Kidney (tissue), 14 donors: ENCODE data around the gene MACROD2. TPM values are rescaled to one million over a fixed set of nuclear protein-coding genes. Genes with fewer than 3 reads are reported as not detected.

ENCODE experiments used
- DNase-seq, 5 donors: peaks; one replicate each; pipeline ENCODE4 v3.0.0-alpha.2; 2013 to 2020
- FAIRE-seq: peaks from 2 replicates; lab custom pipeline; 2012; peaks lifted over from hg19 to GRCh38; lab: Jason Lieb, UNC
- H3K27ac ChIP-seq, 2 donors: one replicate each; pipeline ENCODE4 v1.7.0; 2013; ENCODE audit warnings: low read depth in 2 of 2, low read length in 2 of 2, inconsistent platforms in 1 of 2
- H3K27me3 ChIP-seq: one replicate; pipeline ENCODE4 v1.7.1; 2013; ENCODE audit warnings: low read length, inconsistent platforms; ENCODE audit not compliant: control insufficient read depth, insufficient read depth
- H3K36me3 ChIP-seq, 3 donors: one replicate each; pipeline versions ENCODE4 v1.7.0 to v1.7.1; 2013; ENCODE audit warnings: low read length in 3 of 3, control low read depth in 1 of 3, inconsistent platforms in 1 of 3; ENCODE audit not compliant: insufficient read depth in 3 of 3, control insufficient read depth in 2 of 3
- H3K4me1 ChIP-seq, 3 donors: one replicate each; pipeline versions ENCODE4 v1.7.0 to v1.7.1; 2013; ENCODE audit warnings: low read length in 3 of 3, inconsistent platforms in 1 of 3, low read depth in 1 of 3; ENCODE audit not compliant: control insufficient read depth in 2 of 3, insufficient read depth in 2 of 3
- H3K4me3 ChIP-seq, 3 donors: one replicate each; pipeline versions ENCODE4 v1.7.0 to v1.8.1; 2013; ENCODE audit warnings: low read length in 3 of 3, control low read depth in 1 of 3, inconsistent platforms in 1 of 3
- H3K9ac ChIP-seq, 3 donors: one replicate each; pipeline versions ENCODE4 v1.7.0 to v1.7.1; 2013; ENCODE audit warnings: low read length in 3 of 3, control low read depth in 1 of 3, inconsistent platforms in 1 of 3
- H3K9me3 ChIP-seq, 3 donors: one replicate each; pipeline versions ENCODE4 v1.7.0 to v1.7.1; 2013; ENCODE audit warnings: low read length in 3 of 3, control low read depth in 1 of 3, inconsistent platforms in 1 of 3; ENCODE audit not compliant: control insufficient read depth in 2 of 3, insufficient read depth in 1 of 3
- CTCF ChIP-seq: IDR thresholded peaks from 3 replicates; pipeline ENCODE4 v1.5.1; 2012; ENCODE audit warnings: mild to moderate bottlenecking, moderate library complexity, borderline replicate concordance; ENCODE audit not compliant: insufficient read depth; ENCODE audit errors: extremely low read depth
- intact Hi-C: fragments of 100-400 bp; cut with DNase I; formaldehyde crosslinking; loops from one replicate; pipeline ENCODE4 v1.11.1; 2022
- polyA plus RNA-seq: library from polyadenylated mRNA; stranded (reverse); fragments of 350-450 nt; fragmentation: Illumina TruSeq; extraction: RNeasy Lipid Tissue Mini Kit (QIAGEN cat#74804); gene quantifications from one replicate; pipeline ENCODE4 v1.2.3, GENCODE V29; 2014; ENCODE audit warnings: low read depth, low replicate concordance; ENCODE audit not compliant: insufficient read depth
- total RNA-seq: library from RNA; stranded (reverse); fragmentation: NEBNext Ultra II Directional; extraction: Animal tissue kit (Norgen Biotek cat#: 25700); gene quantifications from one replicate; pipeline ENCODE4 v1.2.1, GENCODE V29; 2021
- donor health status: control.
- donor health status: control.
- donor health status: control.
- donor health status: control.
- donor health status: control.
- donor health status: DM: yes; HTN: yes; CAD: no.
- donor health status: Normal renal cell carcinoma (clear cell type).

The MACROD2 gene
- total and polyA plus RNA-seq, 2 donors from 2014 or later = 3.0 to 10.0 TPM

GRCh38 chr20:14996883-14997672, 1001.8 kb downstream of the MACROD2 start:
- no peaks in the 10 kb centered on the region for H3K4me1 ChIP-seq
- intact Hi-C loops = no loop called here
- FAIRE-seq = no peak

GRCh38 chr20:14997791-14998190, 1002.5 kb downstream of the MACROD2 start:
- intact Hi-C loops = no loop called here
- no peak for DNase-seq
- no peak for TF ChIP-seq CTCF
- no peaks in the 10 kb centered on the region for H3K36me3 ChIP-seq
- no peaks in the 10 kb centered on the region for H3K4me1 ChIP-seq
- peaks cover 0 to 8% (median 0%) of the 10 kb centered on the region in 3 donors for H3K9me3 ChIP-seq
- FAIRE-seq = no peak
- H3K4me3 ChIP-seq = no peak overlapping the region
- H3K27ac ChIP-seq = no peak overlapping the region
- no peaks in the 10 kb centered on the region for H3K27me3 ChIP-seq
- H3K9ac ChIP-seq = no peak overlapping the region

More at GRCh38 chr20:14996883-14997672, 1001.8 kb downstream of the MACROD2 start:
- Histone ChIP-seq H3K4me3 (no peak overlapping the region), H3K9ac (no peak overlapping the region), H3K27me3 (no peaks in the 10 kb centered on the region), H3K27ac (no peak overlapping the region), H3K9me3 (peaks cover 0 to 8% (median 0%) of the 10 kb centered on the region in 3 donors), H3K36me3 (no peaks in the 10 kb centered on the region)
- no peak for TF ChIP-seq CTCF
- DNase-seq = no peak

GRCh38 chr20:15005300-15005986, 1010.1 kb downstream of the MACROD2 start:
- Histone ChIP-seq H3K9me3 (no peaks in the 10 kb centered on the region), H3K9ac (no peak overlapping the region), H3K27me3 (no peaks in the 10 kb centered on the region), H3K36me3 (no peaks in the 10 kb centered on the region), H3K4me3 (no peak overlapping the region), H3K27ac (no peak overlapping the region), H3K4me1 (no peaks in the 10 kb centered on the region)
- DNase-seq (peak in 1 of 5 donors; percentile 32), FAIRE-seq (no peak)
- no peak for TF ChIP-seq CTCF
- intact Hi-C loops = no loop called here
